HCT116 (cell line): ENCODE results near the gene EP400. TPM values are rescaled to one million over a fixed set of nuclear protein-coding genes. Genes with fewer than 3 reads are reported as not detected.
A peak's percentile ranks its signal among the peaks of the same experiment; 100 is the strongest.

Experiments
- ATAC-seq: fragments of 200-7000 bp; cut with Tn5 transposase; 2 replicates; pipeline ENCODE4 v1.9.1; 2020; ENCODE audit warnings: mild to moderate bottlenecking, moderate library complexity
- BruUV-seq: library from RNA; stranded (reverse); fragments of 400-500 nt; replicated peaks from 2 replicates; lab custom pipeline; 2021; lab: Mats Ljungman, UMichigan
- CTCF ChIA-PET: fragments of 300-600 bp; sonication (Branson Sonifier 250); formaldehyde crosslinking; loops from one replicate; lab custom pipeline; 2021; ENCODE audit warnings: antibody characterized with exemption; lab: Charles Lee
- POLR2A ChIA-PET: fragments of 300-600, 350-600 bp; sonication (Branson Sonifier 250); formaldehyde crosslinking; loops from one replicate; lab custom pipeline; 2021; ENCODE audit warnings: antibody characterized with exemption; lab: Charles Lee
- RAD21 ChIA-PET, 2 experiments: fragments of 300-600 bp; sonication (Branson Sonifier 250); formaldehyde crosslinking; loops; one replicate each; lab custom pipeline; 2023; ENCODE audit warnings: low total read pairs in 2 of 2; ENCODE audit not compliant: uncharacterized antibody in 2 of 2, unreplicated experiment in 2 of 2, low non-redundant PET in 1 of 2; lab: Charles Lee
- DNase-seq: peaks from one replicate; pipeline ENCODE4 v3.0.0-alpha.2; 2010; ENCODE audit warnings: low read depth, low spot score
- H2AFZ ChIP-seq: fragments of 200-600 bp; shearing (Covaris generic), sonication (generic); 2 replicates; pipeline ENCODE4 v1.6.1; 2017; ENCODE audit warnings: low read depth, mixed run types, mixed read lengths, antibody characterized with exemption, low read length; ENCODE audit not compliant: poor library complexity, severe bottlenecking
- H3K27ac ChIP-seq: 2 replicates; pipeline ENCODE4 v1.5.1; 2012; ENCODE audit warnings: low read depth, low read length
- H3K27me3 ChIP-seq: fragments of 200-600 bp; sonication (generic); 2 replicates; pipeline ENCODE4 v1.6.1; 2016; ENCODE audit warnings: mixed run types, low read length, mixed read lengths; ENCODE audit not compliant: insufficient read depth
- H3K36me3 ChIP-seq, 2 experiments: fragments of 200-500 bp in 1 of 2; fragments of 200-600 bp in 1 of 2; sonication (Bioruptor generic) in 1 of 2; sonication (generic) in 1 of 2; 2 replicates each; pipeline versions ENCODE4 v1.5.1 to v1.6.1; 2014 to 2016; ENCODE audit warnings: low read length in 2 of 2, inconsistent platforms in 1 of 2, mixed read lengths in 1 of 2, mixed run types in 1 of 2; ENCODE audit not compliant: insufficient read depth in 2 of 2, control insufficient read depth in 1 of 2
- H3K4me1 ChIP-seq, 2 experiments: fragments of 200-600 bp in 1 of 2; sonication (generic) in 1 of 2; 2 replicates each; pipeline versions ENCODE4 v1.5.1 to v1.6.1; 2012 to 2017; ENCODE audit warnings: low read length in 2 of 2, inconsistent platforms in 1 of 2, mild to moderate bottlenecking in 1 of 2, mixed read lengths in 1 of 2, mixed run types in 1 of 2, moderate library complexity in 1 of 2; ENCODE audit not compliant: insufficient read depth in 2 of 2, control insufficient read depth in 1 of 2
- H3K4me2 ChIP-seq: fragments of 200-600 bp; sonication (generic); 2 replicates; pipeline ENCODE4 v1.6.1; 2017; ENCODE audit warnings: mixed run types, low read length, mixed read lengths
- H3K4me3 ChIP-seq, 2 experiments: fragments of 200-600 bp in 1 of 2; sonication (generic) in 1 of 2; replicated peaks in 1 of 2; 2 replicates each; pipeline ENCODE4 v1.5.1; 2011 to 2016; ENCODE audit warnings: low read length in 2 of 2, control low read depth in 1 of 2, low read depth in 1 of 2, mild to moderate bottlenecking in 1 of 2, mixed read lengths in 1 of 2, mixed run types in 1 of 2
- H3K79me2 ChIP-seq: fragments of 200-600 bp; sonication (generic); 2 replicates; pipeline ENCODE4 v1.6.1; 2017; ENCODE audit warnings: mild to moderate bottlenecking, mixed run types, low read length, moderate library complexity, mixed read lengths; ENCODE audit not compliant: insufficient read depth
- H3K9ac ChIP-seq: fragments of 200-600 bp; sonication (generic); 2 replicates; pipeline ENCODE4 v1.6.1; 2016; ENCODE audit warnings: low read length, mixed read lengths
- H3K9me2 ChIP-seq: fragments of 200-600 bp; sonication (generic), shearing (Covaris generic); 2 replicates; pipeline ENCODE4 v1.6.1; 2017; ENCODE audit warnings: mixed run types, mild to moderate bottlenecking, moderate library complexity; ENCODE audit not compliant: insufficient read depth
- H3K9me3 ChIP-seq, 2 experiments: fragments of 200-500 bp in 1 of 2; fragments of 200-600 bp in 1 of 2; sonication (Bioruptor generic) in 1 of 2; sonication (generic) in 1 of 2; 2 replicates each; pipeline ENCODE4 v1.6.1; 2014 to 2017; ENCODE audit warnings: low read length in 2 of 2, mixed read lengths in 2 of 2, inconsistent platforms in 1 of 2, low read depth in 1 of 2, mild to moderate bottlenecking in 1 of 2, mixed run types in 1 of 2, moderate library complexity in 1 of 2; ENCODE audit not compliant: control insufficient read depth in 1 of 2, insufficient read depth in 1 of 2
- H4K20me1 ChIP-seq: fragments of 200-600 bp; sonication (generic), shearing (Covaris generic); 2 replicates; pipeline ENCODE4 v1.6.1; 2017; ENCODE audit warnings: mixed run types, mild to moderate bottlenecking, moderate library complexity; ENCODE audit not compliant: insufficient read depth
- EGR1 ChIP-seq: IDR thresholded peaks from 2 replicates; pipeline ENCODE4 v1.6.1; 2012; ENCODE audit warnings: low read depth
- ELF1 ChIP-seq: IDR thresholded peaks from 2 replicates; pipeline ENCODE4 v1.6.1; 2012; ENCODE audit warnings: low read depth, borderline replicate concordance
- EZH2phosphoT487 ChIP-seq: fragments of 200-600 bp; IDR thresholded peaks from 2 replicates; pipeline ENCODE4 v1.6.1; 2018; ENCODE audit warnings: antibody characterized with exemption, borderline replicate concordance
- FOSL1 ChIP-seq: IDR thresholded peaks from 2 replicates; pipeline ENCODE4 v1.6.1; 2012; ENCODE audit warnings: low read depth
- JUND ChIP-seq: IDR thresholded peaks from 2 replicates; pipeline ENCODE4 v1.6.1; 2012
- POLR2A ChIP-seq: IDR thresholded peaks from 2 replicates; pipeline ENCODE4 v1.7.0; 2011; ENCODE audit warnings: borderline replicate concordance; ENCODE audit not compliant: insufficient read depth, insufficient read length; ENCODE audit errors: extremely low read depth
- POLR2AphosphoS5 ChIP-seq: IDR thresholded peaks from 2 replicates; pipeline ENCODE4 v1.6.1; 2011; ENCODE audit warnings: mild to moderate bottlenecking, low read depth, low read length, moderate library complexity
- RAD21 ChIP-seq: IDR thresholded peaks from 2 replicates; pipeline ENCODE4 v1.6.1; 2012; ENCODE audit warnings: low read depth, mild to moderate bottlenecking
- SIN3A ChIP-seq: IDR thresholded peaks from 2 replicates; pipeline ENCODE4 v1.6.1; 2012; ENCODE audit warnings: low read depth
- SP1 ChIP-seq: IDR thresholded peaks from 2 replicates; pipeline ENCODE4 v1.6.1; 2012; ENCODE audit warnings: low read depth
- SRF ChIP-seq: IDR thresholded peaks from 2 replicates; pipeline ENCODE4 v1.6.1; 2012; ENCODE audit warnings: low read depth
- TCF7L2 ChIP-seq: IDR thresholded peaks from 2 replicates; pipeline ENCODE4 v1.7.0; 2011; ENCODE audit warnings: borderline replicate concordance, inconsistent platforms; ENCODE audit not compliant: insufficient read depth, insufficient read length; ENCODE audit errors: extremely low read depth
- ZNF274 ChIP-seq: fragments of 200-500 bp; sonication (Bioruptor generic); IDR thresholded peaks from 2 replicates; pipeline ENCODE4 v1.6.1; 2014; ENCODE audit warnings: mild to moderate bottlenecking, low read depth, low read length, inconsistent platforms
- intact Hi-C: fragments of 100-400 bp; cut with micrococcal nuclease; formaldehyde crosslinking; loops from 2 replicates; pipeline ENCODE4 v1.10.0; 2022
- total RNA-seq: library from RNA; stranded (reverse); gene quantifications from one replicate; pipeline ENCODE4 v1.2.1, GENCODE V29; 2021; ENCODE audit not compliant: unreplicated experiment
- TF ChIP-seq, protein P1 (sequence below), 3 experiments: fragments of 200-600 bp in 1 of 3; sonication (generic) in 1 of 3; IDR thresholded peaks in 2 of 3; conservative IDR thresholded peaks in 1 of 3; 2 replicates each; pipeline ENCODE4 v1.5.1; 2012 to 2017; ENCODE audit warnings: low read depth in 2 of 3, low read length in 2 of 3, antibody characterized with exemption in 1 of 3, borderline replicate concordance in 1 of 3, control low read depth in 1 of 3, mild to moderate bottlenecking in 1 of 3, mixed read lengths in 1 of 3, mixed run types in 1 of 3, moderate library complexity in 1 of 3; ENCODE audit not compliant: insufficient read depth in 1 of 3
- TF ChIP-seq, protein P2 (sequence below): IDR thresholded peaks from 2 replicates; pipeline ENCODE4 v1.6.1; 2012
- TF ChIP-seq, protein P3 (sequence below): IDR thresholded peaks from 2 replicates; pipeline ENCODE4 v1.6.1; 2012
- TF ChIP-seq, protein P4 (sequence below): IDR thresholded peaks from 2 replicates; pipeline ENCODE4 v1.6.1; 2012; ENCODE audit warnings: low read depth

The EP400 gene
- total RNA-seq, 1 experiment from 2014 or later, result 54.5 TPM

DNA sequence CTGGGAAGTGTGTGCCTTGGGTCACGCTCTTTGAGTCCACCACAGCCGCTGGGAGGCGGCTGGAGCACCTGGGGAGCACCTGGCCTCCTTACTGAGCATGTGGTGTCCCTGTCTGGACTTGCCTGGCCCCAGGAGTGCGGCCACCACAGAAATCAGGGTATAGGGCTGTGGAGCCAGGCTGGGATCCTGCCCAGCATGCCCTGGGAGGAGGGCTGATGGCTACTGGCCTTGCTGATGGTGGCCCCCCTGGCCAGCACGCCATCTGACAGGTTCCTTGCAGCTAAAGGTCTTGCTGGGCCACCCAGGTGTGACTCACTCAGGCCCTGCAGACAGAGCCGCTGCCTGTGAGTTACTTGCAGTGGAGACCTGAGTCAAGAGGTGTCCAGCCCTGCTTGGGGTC is 49.3 kb upstream of the EP400 start:
- ATAC-seq, result no peak
- no peaks in the 10 kb centered on the region for H3K79me2 ChIP-seq
- H3K27ac ChIP-seq, result peak overlapping the region; percentile 17; the same call in 1 of the 2 replicates
- ChIA-PET RAD21 (interaction anchor here in 1 of 2 experiments (0.7 kb wide), 1 partner anchor 47 kb away, joined by 3 read pairs; no protein-coding TSS in a partner anchor), CTCF (no interaction called here), POLR2A (interaction anchor here (1.0 kb wide), 1 partner anchor 28 kb away, joined by 3 read pairs; no protein-coding TSS in a partner anchor)
- TF ChIP-seq RAD21 (no peak), JUND (no peak), POLR2AphosphoS5 (no peak), TCF7L2 (no peak), POLR2A (no peak), SIN3A (no peak), ELF1 (no peak), SRF (no peak), EGR1 (no peak), ZNF274 (no peak), EZH2phosphoT487 (no peak), FOSL1 (no peak), SP1 (no peak)
- TF ChIP-seq, protein P1, sequence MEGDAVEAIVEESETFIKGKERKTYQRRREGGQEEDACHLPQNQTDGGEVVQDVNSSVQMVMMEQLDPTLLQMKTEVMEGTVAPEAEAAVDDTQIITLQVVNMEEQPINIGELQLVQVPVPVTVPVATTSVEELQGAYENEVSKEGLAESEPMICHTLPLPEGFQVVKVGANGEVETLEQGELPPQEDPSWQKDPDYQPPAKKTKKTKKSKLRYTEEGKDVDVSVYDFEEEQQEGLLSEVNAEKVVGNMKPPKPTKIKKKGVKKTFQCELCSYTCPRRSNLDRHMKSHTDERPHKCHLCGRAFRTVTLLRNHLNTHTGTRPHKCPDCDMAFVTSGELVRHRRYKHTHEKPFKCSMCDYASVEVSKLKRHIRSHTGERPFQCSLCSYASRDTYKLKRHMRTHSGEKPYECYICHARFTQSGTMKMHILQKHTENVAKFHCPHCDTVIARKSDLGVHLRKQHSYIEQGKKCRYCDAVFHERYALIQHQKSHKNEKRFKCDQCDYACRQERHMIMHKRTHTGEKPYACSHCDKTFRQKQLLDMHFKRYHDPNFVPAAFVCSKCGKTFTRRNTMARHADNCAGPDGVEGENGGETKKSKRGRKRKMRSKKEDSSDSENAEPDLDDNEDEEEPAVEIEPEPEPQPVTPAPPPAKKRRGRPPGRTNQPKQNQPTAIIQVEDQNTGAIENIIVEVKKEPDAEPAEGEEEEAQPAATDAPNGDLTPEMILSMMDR (IDR thresholded peaks at IDR 0.05 in 2 of 3, conservative IDR thresholded peaks at IDR 0.05 in 1 of 3; ENCODE audit: borderline replicate concordance in 1 of 3, insufficient read depth in 1 of 3, low read depth in 2 of 3, low read length in 2 of 3), result no peak
- TF ChIP-seq, protein P2, sequence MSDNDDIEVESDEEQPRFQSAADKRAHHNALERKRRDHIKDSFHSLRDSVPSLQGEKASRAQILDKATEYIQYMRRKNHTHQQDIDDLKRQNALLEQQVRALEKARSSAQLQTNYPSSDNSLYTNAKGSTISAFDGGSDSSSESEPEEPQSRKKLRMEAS, result no peak
- TF ChIP-seq, protein P3, sequence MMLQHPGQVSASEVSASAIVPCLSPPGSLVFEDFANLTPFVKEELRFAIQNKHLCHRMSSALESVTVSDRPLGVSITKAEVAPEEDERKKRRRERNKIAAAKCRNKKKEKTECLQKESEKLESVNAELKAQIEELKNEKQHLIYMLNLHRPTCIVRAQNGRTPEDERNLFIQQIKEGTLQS, result no peak
- TF ChIP-seq, protein P4, sequence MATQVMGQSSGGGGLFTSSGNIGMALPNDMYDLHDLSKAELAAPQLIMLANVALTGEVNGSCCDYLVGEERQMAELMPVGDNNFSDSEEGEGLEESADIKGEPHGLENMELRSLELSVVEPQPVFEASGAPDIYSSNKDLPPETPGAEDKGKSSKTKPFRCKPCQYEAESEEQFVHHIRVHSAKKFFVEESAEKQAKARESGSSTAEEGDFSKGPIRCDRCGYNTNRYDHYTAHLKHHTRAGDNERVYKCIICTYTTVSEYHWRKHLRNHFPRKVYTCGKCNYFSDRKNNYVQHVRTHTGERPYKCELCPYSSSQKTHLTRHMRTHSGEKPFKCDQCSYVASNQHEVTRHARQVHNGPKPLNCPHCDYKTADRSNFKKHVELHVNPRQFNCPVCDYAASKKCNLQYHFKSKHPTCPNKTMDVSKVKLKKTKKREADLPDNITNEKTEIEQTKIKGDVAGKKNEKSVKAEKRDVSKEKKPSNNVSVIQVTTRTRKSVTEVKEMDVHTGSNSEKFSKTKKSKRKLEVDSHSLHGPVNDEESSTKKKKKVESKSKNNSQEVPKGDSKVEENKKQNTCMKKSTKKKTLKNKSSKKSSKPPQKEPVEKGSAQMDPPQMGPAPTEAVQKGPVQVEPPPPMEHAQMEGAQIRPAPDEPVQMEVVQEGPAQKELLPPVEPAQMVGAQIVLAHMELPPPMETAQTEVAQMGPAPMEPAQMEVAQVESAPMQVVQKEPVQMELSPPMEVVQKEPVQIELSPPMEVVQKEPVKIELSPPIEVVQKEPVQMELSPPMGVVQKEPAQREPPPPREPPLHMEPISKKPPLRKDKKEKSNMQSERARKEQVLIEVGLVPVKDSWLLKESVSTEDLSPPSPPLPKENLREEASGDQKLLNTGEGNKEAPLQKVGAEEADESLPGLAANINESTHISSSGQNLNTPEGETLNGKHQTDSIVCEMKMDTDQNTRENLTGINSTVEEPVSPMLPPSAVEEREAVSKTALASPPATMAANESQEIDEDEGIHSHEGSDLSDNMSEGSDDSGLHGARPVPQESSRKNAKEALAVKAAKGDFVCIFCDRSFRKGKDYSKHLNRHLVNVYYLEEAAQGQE, result no peak
- no peak for DNase-seq
- H4K20me1 ChIP-seq, result no peaks in the 10 kb centered on the region
- H3K36me3 ChIP-seq, result peaks cover 0 to 2% of the 10 kb centered on the region in 2 experiments; a peak in 1 of 4 replicates
- no peak overlapping the region for H3K4me3 ChIP-seq
- no peaks in the 10 kb centered on the region for H3K27me3 ChIP-seq
- intact Hi-C loops, result no loop called here
- H3K9me3 ChIP-seq, result no peaks in the 10 kb centered on the region
- no peaks in the 10 kb centered on the region for H3K9me2 ChIP-seq
- no peak overlapping the region; the same call in 1 of the 2 replicates for H3K9ac ChIP-seq
- no peak overlapping the region for H2AFZ ChIP-seq
- peak overlapping the region; percentile 19; the same call in 1 of the 2 replicates for H3K4me2 ChIP-seq
- H3K4me1 ChIP-seq, result peaks cover 18 to 31% of the 10 kb centered on the region in 2 experiments
- BruUV-seq, result no TSS peak
